Activated CD4-positive, alpha-beta T cell treated with anti-CD3 and anti-CD28 coated beads, Interleukin-2, amount 50 U/mL, for 48 hours (primary cell): ENCODE measurements around the gene MICAL3.

ENCODE experiments used
- DNase-seq, 2 experiments: peaks; one replicate each; pipeline ENCODE4 v3.0.0-alpha.2; 2020

Gene MICAL3

DNA sequence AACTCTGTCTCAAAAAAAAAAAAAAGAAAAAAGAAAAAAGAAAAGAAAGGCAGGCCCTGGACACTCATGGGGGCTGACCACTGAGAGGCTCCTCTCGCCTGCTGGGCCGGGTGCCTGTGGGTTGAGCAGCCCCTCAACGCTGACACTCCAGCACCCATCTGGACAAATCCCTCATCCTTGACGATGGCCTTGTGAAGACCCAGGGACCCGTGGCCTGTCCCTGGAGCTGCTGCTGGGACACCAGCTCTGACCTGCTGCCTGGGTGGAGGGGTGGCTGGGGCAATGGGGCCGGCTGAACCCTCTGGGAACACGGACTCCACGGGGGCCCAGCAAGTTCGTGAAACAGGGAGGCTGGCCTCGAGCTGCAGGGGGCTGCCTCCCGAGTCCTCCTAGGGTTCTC, 239.6 kb downstream of the MICAL3 start:
- no peak for DNase-seq

DNA sequence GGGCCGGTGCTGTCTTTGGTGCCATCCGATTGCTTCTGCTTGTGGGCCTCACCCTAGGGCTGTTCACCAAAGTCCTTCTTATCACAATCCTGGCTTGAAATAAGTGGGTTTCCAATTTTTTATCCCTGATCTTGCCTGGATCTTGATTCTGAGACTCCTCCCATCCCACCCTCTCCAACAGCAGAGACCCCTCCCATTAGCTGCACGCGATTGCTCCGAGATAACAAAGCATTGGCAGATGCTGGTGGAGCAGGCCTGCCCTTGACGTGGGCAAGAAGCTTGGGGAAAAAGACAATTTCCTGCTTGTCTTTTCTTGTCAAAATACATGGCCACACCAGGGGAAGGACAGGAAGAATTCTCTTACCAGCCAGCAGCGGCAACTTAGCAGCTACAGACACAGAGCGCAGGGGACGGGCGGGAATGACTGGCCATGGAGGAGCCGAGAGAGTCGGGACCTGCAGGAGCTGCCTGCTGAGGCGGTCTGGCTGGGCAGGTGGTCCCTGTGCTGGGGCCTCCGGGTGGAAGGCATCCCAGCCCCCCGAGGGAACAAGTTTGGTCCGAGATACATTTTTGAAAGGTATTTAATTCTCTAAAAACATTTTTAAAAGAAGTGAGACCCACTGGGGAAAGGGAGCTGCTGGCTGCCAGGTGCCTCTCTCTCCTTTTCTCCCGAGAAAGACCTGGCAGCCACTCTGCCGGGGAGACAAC, 240.4 kb downstream of the MICAL3 start:
- DNase-seq, result no peak

DNA sequence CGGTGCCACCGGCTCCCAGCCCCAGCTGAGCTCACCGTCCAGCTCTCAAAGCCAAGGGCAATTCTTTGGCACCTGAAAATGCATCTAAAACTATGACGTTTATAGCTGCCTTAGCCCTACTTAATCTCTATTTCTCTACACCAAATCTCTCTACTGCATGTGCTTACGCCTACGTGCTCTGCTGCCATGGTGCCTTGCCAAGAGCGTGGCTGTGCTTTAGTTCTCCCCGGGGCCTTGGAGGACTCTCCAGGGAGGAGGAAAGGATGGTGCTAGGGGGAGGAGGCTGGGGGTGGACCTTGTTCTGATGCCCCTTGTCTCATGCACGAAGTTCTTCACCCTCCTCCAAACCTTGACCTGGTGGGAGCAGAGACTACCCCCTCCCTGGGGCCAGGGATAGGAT, 241.0 kb downstream of the MICAL3 start:
- DNase-seq, result no peak

DNA sequence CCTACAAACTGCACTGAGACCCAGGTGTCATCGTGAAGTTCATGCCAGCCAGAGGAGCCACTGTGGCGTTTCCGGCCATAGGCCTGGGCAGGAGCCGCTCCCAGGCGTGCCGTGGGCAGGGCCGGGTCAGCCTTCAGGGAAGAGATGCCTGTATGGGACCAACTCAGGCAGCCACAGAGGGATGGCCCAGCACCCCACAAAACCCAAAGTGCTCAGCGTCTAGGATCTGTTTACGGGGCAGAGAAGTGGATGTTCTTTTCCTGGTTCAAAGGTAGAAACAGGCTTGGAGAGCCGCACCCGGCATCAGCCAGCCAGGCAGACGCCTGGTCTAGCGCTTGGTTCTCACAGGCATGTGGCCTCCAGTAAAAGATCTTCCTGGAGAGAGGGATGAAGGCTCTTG, 241.7 kb downstream of the MICAL3 start:
- DNase-seq, result no peak

DNA sequence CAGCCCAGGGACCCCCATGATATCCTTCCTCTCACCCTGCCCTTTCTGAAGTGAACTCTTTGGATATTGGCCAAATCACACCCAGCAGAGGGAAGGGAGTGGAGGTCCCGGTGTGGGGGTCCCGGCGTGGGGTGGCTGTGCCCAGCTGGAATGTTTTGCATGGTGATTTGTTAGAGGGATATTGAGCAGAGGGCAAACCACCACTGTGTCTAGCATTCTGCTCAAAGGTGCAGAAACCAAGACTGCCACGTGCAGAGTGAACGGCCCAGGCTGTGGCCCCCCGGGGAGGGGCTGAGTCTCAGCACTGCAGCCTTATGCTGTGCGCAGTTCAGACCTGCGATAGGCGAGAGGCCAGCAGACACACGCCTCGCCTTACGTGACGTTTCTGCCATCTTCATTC, 242.2 kb downstream of the MICAL3 start:
- DNase-seq, result no peak

DNA sequence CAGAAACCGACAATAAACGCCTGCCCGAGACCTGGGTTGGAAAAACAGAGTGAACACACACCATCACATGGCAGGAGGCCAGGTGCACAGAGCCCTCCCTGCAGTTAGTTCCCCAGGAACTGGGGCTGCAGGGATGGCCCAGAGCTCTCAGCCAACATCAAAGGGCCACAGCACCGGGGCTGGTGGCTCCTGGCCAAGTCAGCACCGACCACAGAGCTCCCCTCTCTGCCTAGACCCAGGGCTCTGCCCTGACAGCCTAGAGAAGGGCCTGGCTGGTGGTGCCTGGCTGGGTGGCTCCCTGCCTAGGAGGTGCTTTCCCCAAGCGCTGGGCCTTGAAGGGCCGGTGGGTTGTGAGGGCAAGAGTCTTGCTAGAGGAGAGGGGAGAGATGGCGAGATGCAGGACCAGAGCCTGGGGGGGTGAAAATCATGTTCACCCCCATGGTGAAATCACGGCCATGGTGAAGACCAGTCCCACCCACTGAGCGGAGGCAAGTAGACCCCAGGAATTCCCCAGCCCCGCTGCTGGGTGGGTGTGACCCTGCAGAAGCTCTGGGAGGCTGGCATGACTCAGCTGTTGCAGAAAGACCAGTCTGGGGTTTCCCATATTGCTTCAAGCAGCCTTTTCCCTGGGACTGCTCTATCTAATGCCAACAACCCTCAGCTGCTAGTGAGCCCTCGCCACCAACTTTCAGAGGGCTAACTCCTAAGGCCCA, 242.9 kb downstream of the MICAL3 start:
- DNase-seq, result peak; percentile 58 to 67

DNA sequence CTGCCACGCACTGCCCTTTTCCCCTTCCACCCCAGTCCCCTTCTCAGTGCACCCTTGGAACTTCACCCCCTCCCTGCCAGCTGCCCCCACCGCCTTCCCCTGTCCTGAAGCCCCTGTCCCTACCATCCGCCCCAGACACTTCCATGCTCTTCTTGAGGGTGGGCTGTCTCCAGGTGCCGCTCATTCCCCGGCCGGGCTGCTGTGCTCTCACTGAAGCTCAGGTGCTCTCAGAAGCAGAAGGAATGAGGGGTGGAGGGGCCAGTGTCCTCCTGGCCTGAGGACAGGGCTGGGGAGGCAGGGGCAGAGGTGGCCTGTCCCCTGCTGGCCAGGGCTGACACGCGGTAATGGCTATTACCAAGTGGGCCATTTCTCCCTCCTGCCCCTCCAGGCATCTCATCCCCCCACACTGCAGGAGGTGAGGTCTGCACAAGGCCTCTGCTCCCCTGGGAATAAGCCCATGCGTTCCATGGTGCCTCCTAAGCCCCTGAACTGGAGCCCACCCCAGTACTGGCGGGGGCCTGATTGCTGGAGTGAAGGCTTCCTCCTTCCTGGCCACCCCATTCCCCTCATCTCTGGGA, 243.5 kb downstream of the MICAL3 start:
- no peak for DNase-seq

DNA sequence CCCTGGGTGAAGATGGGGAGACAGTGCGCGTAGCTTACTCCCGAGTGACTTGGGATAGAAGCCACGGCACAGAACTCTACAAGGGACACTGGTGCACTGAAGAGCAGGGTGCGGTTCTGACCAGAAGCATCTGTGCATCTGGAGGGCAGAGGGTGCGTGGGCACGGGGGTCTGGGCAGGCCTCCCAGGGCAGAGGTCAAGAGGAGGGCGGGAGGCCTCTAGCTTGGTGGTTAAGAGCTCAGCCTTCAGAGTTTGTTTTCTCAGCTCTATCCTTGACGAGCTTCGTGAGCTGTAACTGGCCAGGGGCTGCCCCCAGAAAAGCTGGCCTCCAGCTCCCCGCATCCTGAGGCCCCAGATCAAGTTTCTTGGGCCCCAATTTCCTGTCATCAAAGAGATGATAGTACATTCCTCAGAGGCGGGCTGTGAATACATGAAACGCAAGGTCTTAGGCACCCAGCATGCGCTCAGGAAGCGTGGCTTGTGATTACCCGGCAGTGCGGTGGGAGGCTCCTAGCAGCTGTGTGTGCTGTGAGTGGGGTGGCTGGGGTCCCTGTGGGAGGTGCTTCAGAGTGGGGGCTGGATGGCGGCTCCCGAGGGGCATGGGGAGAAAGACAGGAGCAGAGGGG, 244.1 kb downstream of the MICAL3 start:
- DNase-seq, result no peak

DNA sequence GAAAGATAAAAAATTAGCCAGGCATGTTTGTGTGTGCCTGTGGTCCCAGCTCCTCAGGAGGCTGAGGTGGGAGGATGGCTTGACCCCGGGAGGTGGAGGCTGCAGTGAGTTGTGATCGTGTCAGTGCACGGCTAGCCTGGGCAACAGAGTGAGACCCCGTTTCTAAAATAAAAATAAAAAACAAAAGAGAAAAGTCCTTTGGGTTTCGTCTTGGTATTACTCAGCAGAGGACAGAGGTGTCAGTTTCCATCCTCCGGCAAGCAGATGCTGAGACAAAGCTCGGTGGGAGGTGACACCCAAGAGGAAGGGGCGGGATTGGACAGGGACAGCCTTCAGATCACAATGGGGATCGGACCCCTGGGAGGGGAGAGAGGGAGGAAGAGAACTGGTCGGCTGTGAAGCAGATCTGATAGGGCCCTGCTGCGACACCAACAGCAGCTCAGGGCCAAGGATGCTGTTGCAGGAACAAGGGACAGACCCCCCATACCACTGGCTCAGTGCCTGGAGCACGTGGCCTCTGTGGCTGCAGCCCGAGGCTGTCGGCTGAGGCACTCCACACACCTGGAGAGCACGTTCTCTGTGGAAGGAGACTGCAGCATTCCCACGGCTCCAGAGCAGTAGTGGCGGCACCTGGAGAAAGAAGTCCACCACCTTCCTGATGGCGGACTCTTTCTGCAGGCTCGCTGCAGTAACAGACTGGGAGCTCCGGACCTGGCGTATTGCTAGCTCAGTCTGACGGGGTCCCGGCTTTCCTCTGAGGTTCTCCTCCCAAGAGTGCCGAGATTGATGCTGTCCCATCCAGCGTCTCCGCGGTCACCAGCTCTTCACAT, 244.9 kb downstream of the MICAL3 start:
- no peak for DNase-seq

DNA sequence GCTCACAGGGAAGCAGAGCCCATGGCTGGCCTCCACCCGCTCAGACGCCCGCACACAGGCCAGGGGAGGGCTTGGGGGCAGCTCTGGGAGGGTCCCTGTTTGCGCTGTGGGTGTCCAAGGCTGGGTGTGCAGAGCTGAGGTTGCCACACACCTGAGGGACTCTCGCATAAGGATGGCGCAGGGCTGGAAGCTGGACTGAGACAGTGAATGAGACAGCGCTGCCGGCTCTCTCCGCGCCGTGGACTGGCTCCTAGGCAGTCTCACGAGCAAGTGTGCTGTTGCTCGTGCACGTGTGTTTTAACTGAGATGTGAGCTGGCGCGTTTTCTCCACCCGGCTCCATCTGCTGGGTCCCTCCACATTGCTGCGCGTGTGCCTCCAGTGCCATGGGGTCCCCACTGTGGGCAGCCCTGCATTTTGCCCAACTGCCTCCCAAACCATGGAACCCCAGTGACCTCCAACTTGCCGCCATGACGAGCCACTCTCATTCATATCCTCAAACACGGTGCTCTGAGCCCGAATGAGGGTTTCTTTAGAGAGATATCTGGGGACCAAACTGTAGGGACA, 245.9 kb downstream of the MICAL3 start:
- DNase-seq, result no peak

DNA sequence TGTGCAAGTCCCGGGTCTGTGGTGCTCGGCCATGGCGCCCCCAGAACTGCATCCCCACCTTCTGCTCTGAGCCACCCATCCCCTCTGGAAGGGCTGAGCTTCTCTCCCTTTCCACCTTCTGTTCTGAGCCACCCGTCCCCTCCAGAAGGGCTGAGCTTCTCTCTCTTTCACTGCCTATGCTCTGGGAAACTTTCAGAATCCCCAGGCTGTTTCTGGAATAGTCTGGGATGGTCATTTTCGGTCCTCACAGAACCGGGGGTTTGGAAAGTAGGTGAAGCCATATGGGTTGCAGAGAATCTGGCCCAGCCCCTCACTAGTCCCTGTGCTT, 246.7 kb downstream of the MICAL3 start:
- no peak for DNase-seq

DNA sequence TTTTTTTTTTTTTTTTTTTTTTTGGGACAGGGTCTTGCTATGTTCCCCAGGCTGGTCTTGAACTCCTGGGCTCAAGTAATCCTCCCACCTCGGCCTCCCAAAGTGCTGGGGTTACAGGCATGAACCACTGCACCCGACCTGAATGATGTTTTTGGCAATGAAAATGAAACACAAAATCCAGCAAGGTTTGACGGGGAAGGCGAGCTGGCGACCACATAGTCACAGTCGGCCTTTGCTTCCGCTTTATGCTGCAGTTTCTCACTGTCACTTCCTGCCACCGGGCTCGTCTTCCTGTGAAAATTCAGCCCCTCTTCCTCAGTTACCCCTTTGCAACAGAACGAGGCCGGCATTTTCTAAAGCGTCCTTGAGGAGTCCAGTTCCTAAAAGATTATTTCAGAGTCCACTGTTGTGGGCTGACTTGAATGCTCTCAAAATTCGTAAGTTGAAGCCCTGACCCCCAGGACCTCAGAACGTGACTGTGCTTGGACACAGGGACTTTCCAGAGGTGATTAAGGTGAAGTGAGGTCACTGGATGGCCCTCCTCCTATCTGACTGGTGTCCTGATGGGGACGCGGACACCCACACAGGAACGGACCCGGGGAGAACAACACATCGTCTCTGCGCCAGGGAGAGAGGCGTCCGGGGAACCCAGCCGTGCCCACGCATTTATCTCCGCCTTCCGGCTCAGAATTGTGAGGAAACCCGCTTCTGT, 247.2 kb downstream of the MICAL3 start:
- peak; percentile 63 to 77 for DNase-seq

DNA sequence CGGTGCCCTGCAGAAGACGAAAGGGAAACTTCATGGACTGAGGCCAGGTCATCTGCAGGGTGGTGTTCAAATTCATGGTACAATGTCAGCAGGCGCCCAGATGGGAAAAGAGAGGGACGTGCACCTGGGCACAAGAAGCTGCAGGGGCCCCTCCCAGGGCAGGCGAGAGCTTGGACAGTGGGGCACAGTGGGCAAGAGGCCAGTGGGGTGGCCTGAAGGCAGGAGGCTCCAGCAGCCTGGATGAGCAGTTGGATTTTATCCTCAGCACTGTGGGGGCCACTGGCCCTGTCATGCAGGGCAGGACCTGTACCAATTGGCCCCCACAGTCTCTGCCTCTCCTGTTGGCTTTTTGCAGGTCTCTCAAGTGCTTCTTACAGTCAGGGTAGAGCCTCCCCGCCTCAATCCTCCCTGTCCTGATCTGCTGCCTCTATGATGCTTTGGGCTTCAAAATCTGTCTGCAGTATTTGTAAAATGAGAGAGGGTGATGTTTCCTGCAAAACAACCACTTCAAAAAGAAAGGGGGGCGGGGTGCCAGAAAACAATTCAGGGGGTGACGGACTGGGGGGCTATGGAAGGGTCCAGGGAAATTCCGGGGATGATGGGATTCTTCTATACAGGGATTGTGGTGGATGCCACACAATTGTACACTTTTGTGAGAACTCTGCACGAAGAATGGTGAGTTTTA, 248.4 kb downstream of the MICAL3 start:
- DNase-seq, result no peak

DNA sequence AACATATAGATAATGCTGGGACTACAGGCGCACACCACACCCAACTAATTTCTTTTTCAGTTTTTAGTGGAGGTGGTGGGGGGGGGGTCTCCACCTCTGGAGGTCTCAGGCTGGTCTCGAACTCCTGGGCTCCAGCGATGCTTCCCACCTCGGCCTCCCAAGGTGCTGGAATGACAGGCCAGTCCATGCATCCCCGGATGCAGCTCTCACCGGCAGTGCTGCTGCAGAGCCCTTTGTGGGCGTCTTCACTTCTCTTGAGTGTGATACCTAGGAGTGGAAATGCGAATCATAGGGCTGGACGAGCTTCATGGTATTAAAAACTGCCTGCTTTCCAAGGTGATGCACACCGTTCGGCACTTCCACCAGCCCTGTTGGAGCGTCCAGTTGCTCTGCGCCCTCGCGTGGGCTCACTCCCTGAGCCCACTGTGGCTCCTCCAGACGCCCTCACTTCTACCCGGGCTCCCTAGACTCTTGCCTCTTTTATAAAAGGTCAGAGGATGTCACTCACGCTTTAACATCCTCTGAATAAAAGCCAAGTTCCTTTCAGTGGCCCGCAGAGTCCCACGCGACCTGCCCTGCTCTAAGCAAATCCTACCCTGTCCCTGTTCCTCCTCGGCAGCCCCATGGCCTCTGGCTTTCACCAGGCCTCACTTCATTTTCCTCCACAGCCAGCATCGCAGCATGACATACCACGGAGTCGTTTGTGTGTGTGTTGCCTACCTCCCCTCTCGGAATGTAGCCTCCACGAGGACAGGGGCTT, 249.3 kb downstream of the MICAL3 start:
- DNase-seq, result no peak

DNA sequence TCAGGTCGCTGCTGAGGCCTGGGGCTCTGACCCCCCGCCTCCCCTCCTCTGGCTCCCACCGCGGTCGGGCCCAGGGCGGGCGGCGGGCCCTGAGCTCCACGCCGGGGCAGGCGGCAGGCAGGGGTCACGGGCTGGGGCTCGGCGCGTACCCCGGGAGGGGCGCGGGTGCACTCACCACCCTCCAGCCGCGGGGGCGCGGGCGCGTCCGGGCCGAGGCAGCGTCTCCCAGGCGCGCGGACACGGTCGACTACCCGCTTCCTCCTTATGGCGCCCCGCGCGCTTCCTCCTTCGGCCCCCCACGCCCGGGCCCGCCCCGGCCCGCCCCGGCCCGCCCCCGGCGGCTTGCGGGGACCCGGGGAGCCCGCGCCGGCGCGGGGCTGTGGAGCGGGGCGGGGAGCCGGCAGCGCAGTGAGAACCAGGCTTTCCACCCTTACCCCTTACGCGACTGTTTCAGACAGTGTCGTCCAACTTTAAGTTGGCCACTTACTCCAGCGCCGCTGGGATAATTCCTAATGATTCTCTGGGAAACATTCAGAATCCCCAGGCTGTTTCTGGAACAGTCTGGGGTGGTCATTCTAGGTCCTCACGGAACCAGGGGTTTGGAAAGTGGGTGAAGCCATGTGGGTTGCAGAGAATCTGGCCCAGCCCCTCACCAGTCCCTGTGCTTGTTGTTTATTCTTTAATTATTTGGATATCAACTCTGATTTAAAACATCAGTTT, 250.0 kb downstream of the MICAL3 start, which contains the start of gene BID:
TSS of gene BID (minus strand) at position 264 of the 720 bp plus-strand sequence. CDS start 24,353 bp downstream, outside the sequence.
- DNase-seq, result peak in 1 of 2 experiments; percentile 39

DNA sequence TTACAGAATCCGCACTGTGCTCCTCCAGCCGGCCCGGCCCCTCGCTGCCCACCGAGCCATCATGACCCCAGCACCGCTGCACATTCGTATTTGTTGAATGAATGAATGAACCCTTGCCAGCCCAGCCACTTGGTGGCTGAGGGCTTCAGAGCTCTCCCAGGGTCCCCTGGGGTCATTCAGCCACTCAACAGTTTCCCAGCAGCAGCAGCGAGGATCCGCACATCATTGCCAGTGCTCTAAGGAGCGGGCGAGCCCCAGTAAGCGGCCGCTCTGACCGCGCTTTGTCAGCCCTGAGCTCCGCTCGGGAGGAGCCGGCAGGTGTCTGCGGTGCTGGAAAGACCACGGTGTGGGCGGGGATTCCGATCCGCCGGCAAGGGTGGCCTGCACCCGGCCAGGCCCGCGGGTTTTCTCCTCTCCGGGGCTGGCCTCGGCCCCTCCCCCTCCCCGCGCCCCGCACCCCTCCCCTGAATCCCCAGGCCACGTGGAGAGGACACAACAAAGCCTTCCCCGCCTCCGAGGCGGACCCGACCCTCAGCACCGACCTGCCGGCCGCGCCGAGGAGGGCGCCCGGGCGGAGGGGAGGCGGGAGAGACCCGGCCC, 250.7 kb downstream of the MICAL3 start:
- peak; percentile 64 to 74 for DNase-seq

DNA sequence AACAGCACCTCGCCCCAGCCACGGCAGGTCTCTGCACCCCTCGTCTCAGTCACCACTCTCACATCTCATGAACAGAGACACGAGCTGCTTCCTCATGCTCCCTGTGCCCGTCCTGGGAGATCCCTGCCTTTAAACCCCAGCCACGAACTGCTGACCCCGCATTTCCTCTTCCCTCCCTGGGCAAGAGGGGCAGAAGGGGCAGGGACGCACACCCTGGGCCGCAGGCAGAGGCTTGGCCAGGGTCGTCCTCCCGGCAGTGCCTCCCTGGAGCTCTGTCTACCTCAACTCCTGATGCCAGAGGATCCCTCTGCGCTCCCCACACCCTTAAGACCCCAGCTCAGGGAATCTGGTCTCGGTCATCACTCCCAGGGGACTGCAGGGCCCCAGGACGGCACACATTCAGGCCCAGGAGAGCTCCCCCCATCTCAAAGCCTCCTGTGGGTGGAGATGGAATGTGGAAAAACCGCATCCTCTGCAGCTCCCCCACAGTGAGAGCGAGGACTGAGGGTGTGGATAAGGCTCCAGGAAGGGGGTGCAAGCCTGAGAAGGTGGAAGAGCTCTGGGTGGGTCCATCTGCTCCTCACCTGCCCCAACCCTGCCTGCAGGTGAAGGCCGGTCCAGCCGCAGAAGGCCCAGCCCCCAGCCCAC, 251.3 kb downstream of the MICAL3 start:
- DNase-seq, result no peak

DNA sequence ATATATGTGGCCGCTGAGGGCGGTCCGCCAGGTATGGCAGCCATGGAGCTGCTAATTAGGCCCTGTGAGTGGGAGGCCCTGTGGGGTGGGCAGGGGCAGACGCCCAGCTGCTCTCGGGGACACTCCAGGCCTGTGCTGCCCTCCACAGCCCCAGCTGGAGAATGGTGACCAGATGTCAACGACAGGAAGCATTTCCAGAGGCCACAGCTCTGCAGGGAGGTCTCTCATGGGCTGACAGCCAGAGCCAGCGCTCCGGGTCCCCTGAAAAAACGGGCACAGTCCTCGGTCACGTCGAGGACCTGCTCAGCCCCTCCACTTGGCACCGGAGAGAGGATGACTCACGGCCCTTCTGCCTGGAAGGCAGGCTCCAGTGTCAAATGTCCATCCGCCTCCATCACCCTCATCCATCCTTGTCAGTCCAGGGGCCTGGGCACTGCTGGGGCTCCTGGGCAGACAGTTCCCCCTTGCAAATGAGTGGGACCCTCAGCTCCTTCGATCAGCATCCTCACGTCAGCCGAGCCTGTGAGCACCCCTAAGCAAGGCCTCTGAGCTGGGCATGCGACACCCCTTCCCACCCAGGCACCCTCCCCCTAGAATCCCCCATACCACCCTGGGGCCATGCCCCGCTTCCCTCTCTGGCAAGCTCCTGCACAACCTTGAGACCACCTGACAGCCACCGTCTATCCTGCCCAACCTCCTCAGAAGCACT, 252.0 kb downstream of the MICAL3 start:
- no peak for DNase-seq
